Natural killer cell (primary cell): Measurements from ENCODE around the gene WBP2. TPM values are rescaled to one million over a fixed set of nuclear protein-coding genes. Genes with fewer than 3 reads are reported as not detected.

Experiments
- ATAC-seq, 3 donors: fragments of 150-1000 bp in 2 of 3; fragments of 200-7000 bp in 1 of 3; cut with Tn5 transposase; 1 replicate in 1 of 3; 2 replicates in 2 of 3; pipeline ENCODE4 v1.10.0; 2021; ENCODE audit warnings: mild to moderate bottlenecking in 2 of 3, moderate library complexity in 2 of 3
- DNase-seq, 2 donors: peaks; one replicate each; pipeline versions ENCODE4 v3.0.0 to v3.0.0-alpha.2; 2013 to 2021; ENCODE audit warnings: mixed read lengths in 1 of 2
- H3K27ac ChIP-seq: one replicate; pipeline ENCODE4 v1.5.1; 2013; ENCODE audit warnings: mild to moderate bottlenecking, low read length
- H3K27me3 ChIP-seq: one replicate; pipeline ENCODE4 v1.6.1; 2013; ENCODE audit warnings: low read length; ENCODE audit not compliant: control insufficient read depth, insufficient read depth
- H3K36me3 ChIP-seq: one replicate; pipeline ENCODE4 v1.6.1; 2013; ENCODE audit warnings: low read length; ENCODE audit not compliant: control insufficient read depth, insufficient read depth
- H3K4me1 ChIP-seq: one replicate; pipeline ENCODE4 v1.6.1; 2013; ENCODE audit warnings: low read length; ENCODE audit not compliant: control insufficient read depth, insufficient read depth
- H3K4me3 ChIP-seq: one replicate; pipeline ENCODE4 v1.5.1; 2013; ENCODE audit warnings: low read length
- H3K9me3 ChIP-seq: one replicate; pipeline ENCODE4 v1.6.1; 2013; ENCODE audit warnings: low read length; ENCODE audit not compliant: control insufficient read depth, insufficient read depth
- H3K27ac Mint-ChIP-seq, 2 donors: one replicate each; pipeline ENCODE4 v1.8.0; 2022; ENCODE audit warnings: mild to moderate bottlenecking in 2 of 2, mixed read lengths in 2 of 2, moderate library complexity in 1 of 2
- H3K27me3 Mint-ChIP-seq, 2 donors: one replicate each; pipeline ENCODE4 v1.8.0; 2022; ENCODE audit warnings: low read depth in 2 of 2, mixed read lengths in 2 of 2
- H3K36me3 Mint-ChIP-seq: one replicate; pipeline ENCODE4 v1.8.0; 2022; ENCODE audit warnings: mixed read lengths
- H3K4me1 Mint-ChIP-seq, 2 donors: one replicate each; pipeline ENCODE4 v1.8.0; 2022; ENCODE audit warnings: mixed read lengths in 2 of 2
- H3K4me3 Mint-ChIP-seq: one replicate; pipeline ENCODE4 v1.8.0; 2022; ENCODE audit warnings: mild to moderate bottlenecking, moderate library complexity, mixed read lengths
- H3K9me3 Mint-ChIP-seq, 2 donors: one replicate each; pipeline ENCODE4 v1.8.0; 2022; ENCODE audit warnings: mixed read lengths in 2 of 2
- WGBS: methylation state at CpG from one replicate; pipeline ENCODE4 v1.1.7; 2013; ENCODE audit warnings: missing lambda C conversion rate; ENCODE audit not compliant: insufficient coverage; 5-methylcytosine and 5-hydroxymethylcytosine counted together
- intact Hi-C: fragments of 100-400 bp; cut with micrococcal nuclease; formaldehyde crosslinking; loops from one replicate; pipeline ENCODE4 v1.14.2; 2022
- total RNA-seq, 4 donors: library from RNA; stranded (reverse); fragments of 120-200 nt in 1 of 4; gene quantifications; one replicate each; pipeline versions ENCODE4 v1.2.3 to v1.2.4, GENCODE V29; 2013 to 2022
- TF ChIP-seq, protein P1 (sequence below): fragments of 200-600 bp; IDR thresholded peaks from one replicate; pipeline ENCODE4 v1.8.0; 2022; ENCODE audit warnings: antibody characterized with exemption

The WBP2 gene
- total RNA-seq, 3 donors from 2014 or later (not counting 1 experiment from before 2014, with no cell fraction given): 81.1 to 106 (median 95.2) TPM

DNA sequence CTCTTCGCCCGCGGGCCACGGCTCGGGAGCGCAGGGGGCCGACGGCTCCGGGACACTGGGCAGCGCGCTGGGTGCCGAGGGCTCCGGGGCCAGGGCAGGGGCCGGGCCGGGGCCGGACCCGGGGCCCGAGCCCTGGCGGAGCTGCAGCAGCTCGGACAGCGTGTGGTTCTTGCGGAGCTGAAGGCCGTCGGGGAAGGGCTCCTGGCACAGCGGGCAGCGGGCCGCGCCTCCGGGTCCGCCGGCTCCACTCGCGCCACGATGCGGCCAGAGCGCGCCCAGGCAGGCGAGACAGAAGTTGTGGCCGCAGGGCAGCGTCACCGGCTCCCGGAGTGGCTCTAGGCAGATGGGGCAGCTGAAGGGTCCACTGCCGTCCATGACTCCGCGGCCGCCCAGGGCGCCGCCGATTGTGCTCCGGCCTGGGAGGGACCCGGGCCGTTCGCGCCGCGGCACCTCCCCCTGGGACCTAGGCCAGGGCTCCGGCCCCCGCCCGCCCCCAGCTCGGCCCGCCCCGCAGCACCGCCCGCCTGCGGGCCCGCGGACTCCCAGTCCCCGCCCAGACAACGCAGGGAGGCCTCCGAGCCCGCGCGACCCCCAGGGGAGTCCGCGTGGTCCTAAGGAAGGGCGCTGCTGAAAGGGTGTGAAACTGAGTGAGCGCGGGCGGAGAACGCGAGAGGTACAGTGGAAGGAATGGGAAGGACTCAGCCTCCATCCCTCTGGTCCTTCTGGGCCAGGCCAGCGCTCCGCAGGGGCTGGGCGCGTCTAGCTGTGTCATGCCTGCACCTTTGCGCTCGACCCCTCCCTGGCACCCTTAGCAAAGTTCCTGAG is 23.3 kb upstream of the WBP2 start, which contains the start of gene TRIM47:
TSS of gene TRIM47 (minus strand) at position 408 of the 825 bp plus-strand sequence. CDS start at position 375, 33 bp downstream.
- DNase-seq (peak in 1 of 2 donors; percentile 38), ATAC-seq (peak; percentile 32 to 52 (median 34))
- H3K27me3 ChIP-seq: peaks cover 17% of the 10 kb centered on the region
- H3K4me1 ChIP-seq: peaks cover 31% of the 10 kb centered on the region
- H3K27me3 Mint-ChIP-seq: peaks cover 0 to 18% of the 10 kb centered on the region in 2 donors
- H3K9me3 Mint-ChIP-seq: no peaks in the 10 kb centered on the region
- H3K36me3 ChIP-seq: no peaks in the 10 kb centered on the region
- H3K27ac ChIP-seq: peak within 1 kb of the TSS; percentile 58
- H3K27ac Mint-ChIP-seq: peak within 1 kb of the TSS in 1 of 2 donors; percentile 83
- H3K4me1 Mint-ChIP-seq: peaks cover 18 to 22% of the 10 kb centered on the region in 2 donors
- H3K4me3 ChIP-seq: peak within 1 kb of the TSS; percentile 46
- intact Hi-C loops: no loop called here
- peak within 1 kb of the TSS; percentile 87 for H3K4me3 Mint-ChIP-seq
- H3K36me3 Mint-ChIP-seq: no peaks in the 10 kb centered on the region
- no peaks in the 10 kb centered on the region for H3K9me3 ChIP-seq
- WGBS: 1% methylated on average over 87 of the region's 87 CpGs
- TF ChIP-seq, protein P1, sequence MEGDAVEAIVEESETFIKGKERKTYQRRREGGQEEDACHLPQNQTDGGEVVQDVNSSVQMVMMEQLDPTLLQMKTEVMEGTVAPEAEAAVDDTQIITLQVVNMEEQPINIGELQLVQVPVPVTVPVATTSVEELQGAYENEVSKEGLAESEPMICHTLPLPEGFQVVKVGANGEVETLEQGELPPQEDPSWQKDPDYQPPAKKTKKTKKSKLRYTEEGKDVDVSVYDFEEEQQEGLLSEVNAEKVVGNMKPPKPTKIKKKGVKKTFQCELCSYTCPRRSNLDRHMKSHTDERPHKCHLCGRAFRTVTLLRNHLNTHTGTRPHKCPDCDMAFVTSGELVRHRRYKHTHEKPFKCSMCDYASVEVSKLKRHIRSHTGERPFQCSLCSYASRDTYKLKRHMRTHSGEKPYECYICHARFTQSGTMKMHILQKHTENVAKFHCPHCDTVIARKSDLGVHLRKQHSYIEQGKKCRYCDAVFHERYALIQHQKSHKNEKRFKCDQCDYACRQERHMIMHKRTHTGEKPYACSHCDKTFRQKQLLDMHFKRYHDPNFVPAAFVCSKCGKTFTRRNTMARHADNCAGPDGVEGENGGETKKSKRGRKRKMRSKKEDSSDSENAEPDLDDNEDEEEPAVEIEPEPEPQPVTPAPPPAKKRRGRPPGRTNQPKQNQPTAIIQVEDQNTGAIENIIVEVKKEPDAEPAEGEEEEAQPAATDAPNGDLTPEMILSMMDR: no peak

- Mint-ChIP-seq H3K27ac (peak overlapping the region in 1 of 2 donors; percentile 83), H3K4me1 (peaks cover 18 to 22% of the 10 kb centered on the region in 2 donors), H3K27me3 (peaks cover 0 to 18% of the 10 kb centered on the region in 2 donors), H3K9me3 (no peaks in the 10 kb centered on the region), H3K36me3 (no peaks in the 10 kb centered on the region), H3K4me3 (peak overlapping the region; percentile 87)
- peak overlapping the region; percentile 58 for H3K27ac ChIP-seq
- peak; percentile 65 to 87 for DNase-seq
- WGBS: under 1% methylated on average over 56 of the region's 56 CpGs
- H3K4me1 ChIP-seq: peaks cover 36% of the 10 kb centered on the region
- peak overlapping the region; percentile 46 for H3K4me3 ChIP-seq
- TF ChIP-seq, protein P1: peak; percentile 60
- peaks cover 17% of the 10 kb centered on the region for H3K27me3 ChIP-seq
- ATAC-seq: peak; percentile 89 to 93 (median 92)
- no peaks in the 10 kb centered on the region for H3K36me3 ChIP-seq
- H3K9me3 ChIP-seq: no peaks in the 10 kb centered on the region
- intact Hi-C loops: no loop called here
Measured at GRCh38 chr17:75877752-75878173, 22.6 kb upstream of the WBP2 start.

DNA sequence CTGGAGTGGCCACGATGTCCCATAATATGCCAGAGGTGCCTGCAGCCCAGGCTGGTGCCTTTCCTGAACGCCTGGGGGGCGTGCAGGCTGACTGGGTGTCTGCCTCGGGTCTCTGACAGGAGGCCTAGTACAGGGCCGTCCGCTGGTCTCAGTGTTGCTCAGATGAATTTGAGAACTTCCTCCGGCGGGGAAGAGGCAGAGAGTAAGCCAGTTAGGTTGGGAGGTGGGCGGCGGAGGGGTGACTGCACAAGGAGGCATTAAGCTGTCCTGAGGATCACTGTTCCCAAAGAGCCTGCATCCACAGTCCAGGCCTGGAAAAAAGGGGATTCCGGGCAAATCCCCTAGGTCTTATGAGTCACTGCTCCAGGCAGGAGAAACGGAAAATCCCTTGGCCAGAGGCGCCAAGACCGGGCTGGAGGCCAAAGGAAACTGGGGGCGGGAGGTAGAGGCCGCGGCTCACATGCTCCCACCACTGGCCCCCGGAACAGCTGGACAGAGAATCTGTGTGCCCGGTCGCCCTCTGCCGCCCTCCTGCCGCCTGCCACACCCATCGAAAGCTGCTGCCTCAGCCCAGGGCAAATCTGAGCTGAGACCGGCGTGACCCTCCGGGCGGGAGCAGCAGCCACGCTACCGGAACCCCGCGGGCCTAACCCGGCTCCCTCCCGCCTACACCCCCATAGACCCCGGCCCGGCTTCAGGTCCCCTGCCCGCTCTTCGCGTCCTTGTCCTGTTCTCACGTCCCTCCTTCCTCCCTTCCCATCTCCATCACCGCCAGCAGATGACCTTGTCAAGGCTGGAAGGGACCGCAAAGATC is 22.0 kb upstream of the WBP2 start:
- peak in 2 of 3 donors; percentile 14 to 18 for ATAC-seq
- peak overlapping the region; percentile 58 for H3K27ac ChIP-seq

More for the DNA sequence above, 22.0 kb upstream of the WBP2 start:
- H3K4me1 Mint-ChIP-seq: peaks cover 18 to 22% of the 10 kb centered on the region in 2 donors
- intact Hi-C loops: no loop called here
- peak overlapping the region in 1 of 2 donors; percentile 83 for H3K27ac Mint-ChIP-seq
- H3K36me3 Mint-ChIP-seq: no peaks in the 10 kb centered on the region
- Histone ChIP-seq H3K36me3 (no peaks in the 10 kb centered on the region), H3K4me3 (peak overlapping the region; percentile 46), H3K9me3 (no peaks in the 10 kb centered on the region), H3K4me1 (peaks cover 42% of the 10 kb centered on the region), H3K27me3 (peaks cover 17% of the 10 kb centered on the region)
- DNase-seq: peak in 1 of 2 donors; percentile 48
- H3K27me3 Mint-ChIP-seq: peaks cover 0 to 18% of the 10 kb centered on the region in 2 donors
- TF ChIP-seq, protein P1: no peak
- H3K4me3 Mint-ChIP-seq: peak overlapping the region; percentile 87
- WGBS: 20% methylated on average over 41 of the region's 41 CpGs
- H3K9me3 Mint-ChIP-seq: no peaks in the 10 kb centered on the region
